Measurements from ENCODE around the gene NPHP4. TPM values are rescaled to one million over a fixed set of nuclear protein-coding genes. Genes with fewer than 3 reads are reported as not detected.
A peak's percentile ranks its signal among the peaks of the same experiment; 100 is the strongest.

The NPHP4 gene
- total and polyA plus RNA-seq, 2 donors (not counting 3 experiments of a cell fraction or from before 2014, with no cell fraction given): 4.4 to 11.7 TPM

GRCh38 chr1:5990913-5991312 lies 1.3 kb downstream of the NPHP4 start:
- dilution Hi-C loops (cut with MboI; ENCODE audit: extremely low pct_ligation_motif_present, low sequenced_read_pairs): no loop called here
- Histone ChIP-seq H3K9me1 (replicated peaks; ENCODE audit: control insufficient read depth, extremely low read depth, insufficient read depth, low read length) (no peaks in the 10 kb centered on the region), H3K79me2 (ENCODE audit: control insufficient read depth, insufficient read depth, low read length) (no peaks in the 10 kb centered on the region), H4K20me1 (replicated peaks; ENCODE audit: control insufficient read depth, extremely low read depth, insufficient read depth, low read length) (no peaks in the 10 kb centered on the region), H3K4me2 (ENCODE audit: insufficient read depth, low read length) (peak overlapping the region; percentile 77), H3K27me3 (ENCODE audit: control insufficient read depth in 2 of 2, insufficient read depth in 2 of 2, low read length in 2 of 2) (no peaks in the 10 kb centered on the region), H3K27ac (ENCODE audit: insufficient read depth, low read depth, low read length) (no peak overlapping the region), H3K4me3 (replicated peaks in 1 of 3; ENCODE audit: insufficient read depth in 1 of 3, low read depth in 1 of 3, low read length in 3 of 3) (peak overlapping the region in 2 of 3 experiments; percentile 43 to 74), H3K9ac (replicated peaks; ENCODE audit: extremely low read depth, insufficient read depth, low read length) (peak overlapping the region; percentile 45), H3K36me3 (ENCODE audit: control insufficient read depth in 2 of 2, extremely low read depth in 1 of 2, insufficient read depth in 2 of 2, low read length in 2 of 2) (no peaks in the 10 kb centered on the region), H3K9me3 (replicated peaks; ENCODE audit: control insufficient read depth, insufficient read depth, low read length) (no peaks in the 10 kb centered on the region), H3K4me1 (ENCODE audit: control insufficient read depth, extremely low read depth, insufficient read depth, low read length) (peaks cover 10% of the 10 kb centered on the region), H2AFZ (ENCODE audit: low read depth, low read length) (peak overlapping the region; percentile 61)
- ChIA-PET POLR2A (no interaction called here), CTCF (interaction anchor here (1.2 kb wide), 1 partner anchor 17 kb away, joined by 3 read pairs; no protein-coding TSS in a partner anchor)
- no TSS peak for BruUV-seq (replicated peaks)
- FAIRE-seq (no peak), DNase-seq (ENCODE audit: low read depth, low spot score) (no peak)
- intact Hi-C loops (cut with micrococcal nuclease): no loop called here
- TF ChIP-seq EZH2 (IDR thresholded peaks at IDR 0.05; ENCODE audit: borderline replicate concordance, low read depth, low read length, severe bottlenecking): no peak
- TF ChIP-seq MAX (IDR thresholded peaks at IDR 0.05; ENCODE audit: insufficient read depth, insufficient read length): no peak
- no peak for TF ChIP-seq MYC (IDR thresholded peaks at IDR 0.05; ENCODE audit: low read depth, low read length)
- TF ChIP-seq POLR2AphosphoS5 (IDR thresholded peaks at IDR 0.05; ENCODE audit: insufficient read depth, low read depth, low read length): no peak
- no peak for TF ChIP-seq FOS (IDR thresholded peaks at IDR 0.05; ENCODE audit: borderline replicate concordance, insufficient read depth, low read length)
- no peak for TF ChIP-seq CTCF (IDR thresholded peaks at IDR 0.05; ENCODE audit: extremely low read depth in 1 of 2, insufficient read depth in 1 of 2, low read depth in 1 of 2, low read length in 2 of 2)
- TF ChIP-seq POLR2A (IDR thresholded peaks at IDR 0.05; ENCODE audit: low read depth, low read length): no peak
- TF ChIP-seq GATA2 (IDR thresholded peaks at IDR 0.05; ENCODE audit: insufficient read depth, insufficient read length, low read depth, low read length): no peak
- no peak for TF ChIP-seq JUN (IDR thresholded peaks at IDR 0.05; ENCODE audit: borderline replicate concordance, insufficient read depth, insufficient read length, low read depth)

Measured in endothelial cell of umbilical vein (primary cell).